CD4-positive, alpha-beta T cell treated with Interleukin-1 beta for 1 hour (primary cell): ENCODE measurements around the gene TNFRSF21.
"Not testable (repeated sequence)": the region's sequence is repeated elsewhere in the genome, so short reads cannot be mapped to it uniquely, and the experiment has no call there.

Experiments
- DNase-seq, 2 donors: peaks; one replicate each; pipeline ENCODE4 v3.0.0-alpha.2; 2020 to 2022

Gene TNFRSF21

GRCh38 chr6:47283993-47284392 is 25.7 kb downstream of the TNFRSF21 start:
- no peak for DNase-seq

- DNase-seq, result no peak
Observed at GRCh38 chr6:47278545-47278944, 31.2 kb downstream of the TNFRSF21 start.

- no peak for DNase-seq
Observed at GRCh38 chr6:47277702-47278101, 32.0 kb downstream of the TNFRSF21 start.

- no peak for DNase-seq
Observed at GRCh38 chr6:47276377-47276776, 33.3 kb downstream of the TNFRSF21 start.

- no peak for DNase-seq
Observed at GRCh38 chr6:47275640-47276039, 34.1 kb downstream of the TNFRSF21 start.

- DNase-seq, result not testable (repeated sequence)
Observed at GRCh38 chr6:47275132-47275531, 34.6 kb downstream of the TNFRSF21 start.

- no peak for DNase-seq
Observed at GRCh38 chr6:47268572-47269187, 41.0 kb downstream of the TNFRSF21 start.

- DNase-seq, result no peak
Observed at GRCh38 chr6:47267301-47267700, 42.4 kb downstream of the TNFRSF21 start.

GRCh38 chr6:47265971-47266370 is 43.7 kb downstream of the TNFRSF21 start:
- DNase-seq, result no peak

GRCh38 chr6:47264775-47265184 is 44.9 kb downstream of the TNFRSF21 start:
- no peak for DNase-seq

- no peak for DNase-seq
Observed at GRCh38 chr6:47263268-47263667, 46.4 kb downstream of the TNFRSF21 start.

- DNase-seq, result no peak
Observed at GRCh38 chr6:47262231-47262630, 47.5 kb downstream of the TNFRSF21 start.

- DNase-seq, result no peak
Observed at GRCh38 chr6:47261191-47261590, 48.5 kb downstream of the TNFRSF21 start.

- DNase-seq, result no peak
Observed at GRCh38 chr6:47260021-47260420, 49.7 kb downstream of the TNFRSF21 start.

- no peak for DNase-seq
Observed at GRCh38 chr6:47258724-47259347, 50.9 kb downstream of the TNFRSF21 start.

GRCh38 chr6:47256981-47257730 is 52.5 kb downstream of the TNFRSF21 start:
- DNase-seq, result no peak

GRCh38 chr6:47256361-47256760 is 53.3 kb downstream of the TNFRSF21 start:
- DNase-seq, result no peak

- DNase-seq, result no peak
Observed at GRCh38 chr6:47254906-47255305, 54.8 kb downstream of the TNFRSF21 start.

- no peak for DNase-seq
Observed at GRCh38 chr6:47254051-47254450, 55.7 kb downstream of the TNFRSF21 start.

GRCh38 chr6:47253136-47253535 is 56.6 kb downstream of the TNFRSF21 start:
- DNase-seq, result no peak

- no peak for DNase-seq
Observed at GRCh38 chr6:47252633-47253032, 57.1 kb downstream of the TNFRSF21 start.

GRCh38 chr6:47251396-47251795 is 58.3 kb downstream of the TNFRSF21 start:
- DNase-seq, result no peak

GRCh38 chr6:47250302-47250701 is 59.4 kb downstream of the TNFRSF21 start:
- no peak for DNase-seq

- no peak for DNase-seq
Observed at GRCh38 chr6:47248446-47248845, 61.3 kb downstream of the TNFRSF21 start.
